Naive B cell (primary cell): ENCODE data around the gene FGFR3. TPM values are rescaled to one million over a fixed set of nuclear protein-coding genes. Genes with fewer than 3 reads are reported as not detected.

Experiments used
- ATAC-seq, 2 donors: fragments of 150-1000 bp; cut with Tn5 transposase; 2 replicates each; pipeline ENCODE4 v1.10.0; 2021; ENCODE audit warnings: low read depth in 2 of 2, mild to moderate bottlenecking in 2 of 2, moderate library complexity in 2 of 2
- DNase-seq: peaks from one replicate; pipeline ENCODE4 v3.0.0; 2022
- H3K27ac Mint-ChIP-seq, 6 donors: one replicate each; pipeline ENCODE4 v1.8.0; 2020 to 2022; ENCODE audit warnings: mild to moderate bottlenecking in 6 of 6, mixed read lengths in 6 of 6, moderate library complexity in 5 of 6, inconsistent platforms in 2 of 6
- H3K27me3 Mint-ChIP-seq, 3 donors: one replicate each; pipeline ENCODE4 v1.8.0; 2021 to 2022; ENCODE audit warnings: mixed read lengths in 3 of 3, mild to moderate bottlenecking in 1 of 3
- H3K36me3 Mint-ChIP-seq, 2 donors: one replicate each; pipeline ENCODE4 v1.8.0; 2020 to 2022; ENCODE audit warnings: mixed read lengths in 2 of 2, inconsistent platforms in 1 of 2, mild to moderate bottlenecking in 1 of 2
- H3K4me1 Mint-ChIP-seq, 3 donors: one replicate each; pipeline ENCODE4 v1.8.0; 2020 to 2022; ENCODE audit warnings: mixed read lengths in 3 of 3, inconsistent platforms in 1 of 3, mild to moderate bottlenecking in 1 of 3, moderate library complexity in 1 of 3
- H3K4me3 Mint-ChIP-seq, 8 donors: one replicate each; pipeline ENCODE4 v1.8.0; 2020 to 2022; ENCODE audit warnings: mild to moderate bottlenecking in 8 of 8, mixed read lengths in 8 of 8, moderate library complexity in 8 of 8, inconsistent platforms in 2 of 8
- H3K9me3 Mint-ChIP-seq, 7 donors: one replicate each; pipeline ENCODE4 v1.8.0; 2020 to 2022; ENCODE audit warnings: mixed read lengths in 7 of 7, mild to moderate bottlenecking in 5 of 7, inconsistent platforms in 2 of 7, moderate library complexity in 1 of 7
- polyA plus RNA-seq, 6 donors: library from polyadenylated mRNA; unstranded; fragments of 300-500 nt; fragmentation: Illumina TruSeq; gene quantifications; one replicate each; pipeline ENCODE4 v1.2.3, GENCODE V29; 2021; ENCODE audit warnings: low read depth in 6 of 6

Gene FGFR3
- under 1 TPM in 1 of 6 donors, not detected in 5; 0.07 TPM for polyA plus RNA-seq

- DNase-seq: peak; percentile 37
- Mint-ChIP-seq H3K4me1 (peaks cover 0 to 3% (median 0%) of the 10 kb centered on the region in 3 donors), H3K27ac (peak within 1 kb of the TSS in 2 of 6 donors; percentile 47 to 65), H3K27me3 (peaks cover 5 to 33% (median 9%) of the 10 kb centered on the region in 3 donors), H3K9me3 (no peaks in the 10 kb centered on the region), H3K4me3 (peak within 1 kb of the TSS in 6 of 8 donors; percentile 35 to 85 (median 70)), H3K36me3 (no peaks in the 10 kb centered on the region)
- peak; percentile 70 to 76 for ATAC-seq
Measured at GRCh38 chr4:1792832-1793495, at the start of gene FGFR3. Gene FGFR3 (plus strand): TSS chr4:1793293. CDS start chr4:1793935, 642 bp downstream.

GRCh38 chr4:1743551-1743950, 49.5 kb upstream of the FGFR3 start:
- peak overlapping the region in 2 of 6 donors; percentile 31 to 79 for H3K27ac Mint-ChIP-seq
- peaks cover 6 to 12% of the 10 kb centered on the region in 2 donors for H3K36me3 Mint-ChIP-seq
- peaks cover 3 to 6% (median 4%) of the 10 kb centered on the region in 7 donors for H3K9me3 Mint-ChIP-seq
- DNase-seq: no peak
- ATAC-seq: no peak
- no peak overlapping the region for H3K4me3 Mint-ChIP-seq
- H3K4me1 Mint-ChIP-seq: peaks cover 0 to 3% (median 0%) of the 10 kb centered on the region in 3 donors
- H3K27me3 Mint-ChIP-seq: no peaks in the 10 kb centered on the region

GRCh38 chr4:1743975-1744374, 49.1 kb upstream of the FGFR3 start:
- H3K4me1 Mint-ChIP-seq: no peaks in the 10 kb centered on the region
- DNase-seq (no peak), ATAC-seq (no peak)
- H3K4me3 Mint-ChIP-seq: no peak overlapping the region
- peak overlapping the region in 2 of 6 donors; percentile 31 to 76 for H3K27ac Mint-ChIP-seq
- H3K36me3 Mint-ChIP-seq: peaks cover 1 to 8% of the 10 kb centered on the region in 2 donors
- peaks cover 0 to 2% (median 0%) of the 10 kb centered on the region in 7 donors for H3K9me3 Mint-ChIP-seq
- H3K27me3 Mint-ChIP-seq: no peaks in the 10 kb centered on the region

- Mint-ChIP-seq H3K27me3 (no peaks in the 10 kb centered on the region), H3K4me1 (no peaks in the 10 kb centered on the region), H3K36me3 (peaks cover 0 to 6% of the 10 kb centered on the region in 2 donors), H3K27ac (no peak overlapping the region), H3K4me3 (peak overlapping the region in 1 of 8 donors; percentile 22), H3K9me3 (no peaks in the 10 kb centered on the region)
- DNase-seq: no peak
- no peak for ATAC-seq
Measured at GRCh38 chr4:1744552-1744951, 48.5 kb upstream of the FGFR3 start.

GRCh38 chr4:1745165-1745564, 47.9 kb upstream of the FGFR3 start:
- Mint-ChIP-seq H3K36me3 (peaks cover 0 to 6% of the 10 kb centered on the region in 2 donors), H3K4me1 (no peaks in the 10 kb centered on the region), H3K27ac (no peak overlapping the region), H3K9me3 (no peaks in the 10 kb centered on the region), H3K27me3 (no peaks in the 10 kb centered on the region), H3K4me3 (no peak overlapping the region)
- DNase-seq: no peak
- no peak for ATAC-seq

GRCh38 chr4:1745697-1746096, 47.4 kb upstream of the FGFR3 start:
- H3K4me1 Mint-ChIP-seq: peaks cover 0 to 4% (median 0%) of the 10 kb centered on the region in 3 donors
- no peak overlapping the region for H3K27ac Mint-ChIP-seq
- DNase-seq: no peak
- no peak for ATAC-seq
- no peak overlapping the region for H3K4me3 Mint-ChIP-seq
- H3K9me3 Mint-ChIP-seq: no peaks in the 10 kb centered on the region
- peaks cover 0 to 2% (median 0%) of the 10 kb centered on the region in 3 donors for H3K27me3 Mint-ChIP-seq
- H3K36me3 Mint-ChIP-seq: peaks cover 0 to 5% of the 10 kb centered on the region in 2 donors

GRCh38 chr4:1746265-1746691, 46.8 kb upstream of the FGFR3 start:
- H3K27ac Mint-ChIP-seq: no peak overlapping the region
- DNase-seq (peak; percentile 80), ATAC-seq (peak; percentile 85 to 86)
- H3K27me3 Mint-ChIP-seq: peaks cover 0 to 5% (median 0%) of the 10 kb centered on the region in 3 donors
- peaks cover 0 to 5% (median 0%) of the 10 kb centered on the region in 3 donors for H3K4me1 Mint-ChIP-seq
- H3K4me3 Mint-ChIP-seq: no peak overlapping the region
- H3K36me3 Mint-ChIP-seq: no peaks in the 10 kb centered on the region
- H3K9me3 Mint-ChIP-seq: no peaks in the 10 kb centered on the region

GRCh38 chr4:1746919-1747602, 46.0 kb upstream of the FGFR3 start:
- no peak overlapping the region for H3K4me3 Mint-ChIP-seq
- DNase-seq (no peak), ATAC-seq (no peak)
- H3K4me1 Mint-ChIP-seq: peaks cover 0 to 5% (median 0%) of the 10 kb centered on the region in 3 donors
- H3K36me3 Mint-ChIP-seq: no peaks in the 10 kb centered on the region
- peaks cover 0 to 5% (median 0%) of the 10 kb centered on the region in 3 donors for H3K27me3 Mint-ChIP-seq
- no peak overlapping the region for H3K27ac Mint-ChIP-seq
- no peaks in the 10 kb centered on the region for H3K9me3 Mint-ChIP-seq

- Mint-ChIP-seq H3K27me3 (peaks cover 0 to 5% (median 0%) of the 10 kb centered on the region in 3 donors), H3K9me3 (no peaks in the 10 kb centered on the region), H3K36me3 (no peaks in the 10 kb centered on the region), H3K4me3 (no peak overlapping the region), H3K4me1 (peaks cover 0 to 5% (median 0%) of the 10 kb centered on the region in 3 donors), H3K27ac (no peak overlapping the region)
- DNase-seq: no peak
- no peak for ATAC-seq
Measured at GRCh38 chr4:1747603-1747967, 45.5 kb upstream of the FGFR3 start.

GRCh38 chr4:1748465-1748995, 44.6 kb upstream of the FGFR3 start:
- peaks cover 0 to 11% (median 0%) of the 10 kb centered on the region in 3 donors for H3K4me1 Mint-ChIP-seq
- no peak overlapping the region for H3K27ac Mint-ChIP-seq
- DNase-seq (peak; percentile 74), ATAC-seq (peak; percentile 62 to 68)
- no peaks in the 10 kb centered on the region for H3K9me3 Mint-ChIP-seq
- H3K27me3 Mint-ChIP-seq: peaks cover 0 to 5% (median 0%) of the 10 kb centered on the region in 3 donors
- H3K4me3 Mint-ChIP-seq: no peak overlapping the region
- H3K36me3 Mint-ChIP-seq: no peaks in the 10 kb centered on the region

- Mint-ChIP-seq H3K27me3 (peaks cover 0 to 5% (median 0%) of the 10 kb centered on the region in 3 donors), H3K9me3 (no peaks in the 10 kb centered on the region), H3K4me1 (peaks cover 0 to 11% (median 0%) of the 10 kb centered on the region in 3 donors), H3K27ac (no peak overlapping the region), H3K4me3 (no peak overlapping the region), H3K36me3 (no peaks in the 10 kb centered on the region)
- DNase-seq (no peak), ATAC-seq (no peak)
Measured at GRCh38 chr4:1749370-1749769, 43.7 kb upstream of the FGFR3 start.

- Mint-ChIP-seq H3K36me3 (no peaks in the 10 kb centered on the region), H3K9me3 (no peaks in the 10 kb centered on the region), H3K4me1 (peaks cover 0 to 11% (median 0%) of the 10 kb centered on the region in 3 donors), H3K27ac (peak overlapping the region in 1 of 6 donors; percentile 87), H3K4me3 (no peak overlapping the region), H3K27me3 (peaks cover 0 to 5% (median 0%) of the 10 kb centered on the region in 3 donors)
- DNase-seq (no peak), ATAC-seq (no peak)
Measured at GRCh38 chr4:1749826-1750225, 43.3 kb upstream of the FGFR3 start.

- H3K36me3 Mint-ChIP-seq: no peaks in the 10 kb centered on the region
- ATAC-seq: no peak
- H3K27me3 Mint-ChIP-seq: peaks cover 0 to 5% (median 0%) of the 10 kb centered on the region in 3 donors
- peak overlapping the region in 1 of 8 donors; percentile 22 for H3K4me3 Mint-ChIP-seq
- peaks cover 0 to 11% (median 0%) of the 10 kb centered on the region in 3 donors for H3K4me1 Mint-ChIP-seq
- H3K27ac Mint-ChIP-seq: no peak overlapping the region
- no peaks in the 10 kb centered on the region for H3K9me3 Mint-ChIP-seq
- DNase-seq: no peak
Measured at GRCh38 chr4:1750381-1751154, 42.5 kb upstream of the FGFR3 start.
